T-helper 1 cell (primary cell): ENCODE measurements around the gene LAMB3.
A peak's percentile ranks its signal among the peaks of the same experiment; 100 is the strongest.

Experiments
- DNase-seq, 5 donors: peaks; one replicate each; pipeline ENCODE4 v3.0.0-alpha.2; 2012 to 2020

Gene LAMB3

GRCh38 chr1:209617047-209617673 lies 35.1 kb downstream of the LAMB3 start:
- DNase-seq: no peak

GRCh38 chr1:209616366-209617046 lies 35.7 kb downstream of the LAMB3 start:
- no peak for DNase-seq

- DNase-seq: no peak
Observed at GRCh38 chr1:209614906-209615305, 37.3 kb downstream of the LAMB3 start.

- DNase-seq: no peak
Observed at GRCh38 chr1:209614151-209614420, 38.1 kb downstream of the LAMB3 start.

- no peak for DNase-seq
Observed at GRCh38 chr1:209613400-209614150, 38.6 kb downstream of the LAMB3 start.

- peak in 1 of 5 donors; percentile 62 for DNase-seq
Observed at GRCh38 chr1:209612646-209613399, 39.4 kb downstream of the LAMB3 start.

GRCh38 chr1:209611771-209612570 lies 40.3 kb downstream of the LAMB3 start:
- peak in 1 of 5 donors; percentile 66 for DNase-seq

- DNase-seq: no peak
Observed at GRCh38 chr1:209610631-209610905, 41.7 kb downstream of the LAMB3 start.

GRCh38 chr1:209609791-209610630 lies 42.2 kb downstream of the LAMB3 start:
- no peak for DNase-seq

- no peak for DNase-seq
Observed at GRCh38 chr1:209609041-209609790, 43.0 kb downstream of the LAMB3 start.

- DNase-seq: no peak
Observed at GRCh38 chr1:209607795-209608178, 44.4 kb downstream of the LAMB3 start.

GRCh38 chr1:209607102-209607794 lies 45.0 kb downstream of the LAMB3 start:
- DNase-seq: peak in 1 of 5 donors; percentile 26

- DNase-seq: no peak
Observed at GRCh38 chr1:209603877-209604276, 48.3 kb downstream of the LAMB3 start.

- DNase-seq: peak in 1 of 5 donors; percentile 54
Observed at GRCh38 chr1:209601809-209602657, 50.2 kb downstream of the LAMB3 start.

GRCh38 chr1:209600541-209600940 lies 51.7 kb downstream of the LAMB3 start:
- no peak for DNase-seq

GRCh38 chr1:209598227-209598626 lies 54.0 kb downstream of the LAMB3 start:
- DNase-seq: peak in 1 of 5 donors; percentile 29

GRCh38 chr1:209597499-209597898 lies 54.7 kb downstream of the LAMB3 start:
- DNase-seq: no peak

- DNase-seq: no peak
Observed at GRCh38 chr1:209595599-209596285, 56.5 kb downstream of the LAMB3 start.

GRCh38 chr1:209595028-209595427 lies 57.2 kb downstream of the LAMB3 start:
- no peak for DNase-seq
